KG1 (cell line): Measurements from ENCODE around the gene WDR72.
"Not testable (repeated sequence)": the region's sequence is repeated elsewhere in the genome, so short reads cannot be mapped to it uniquely, and the experiment has no call there.

Experiments used
- DNase-seq: peaks from one replicate; lab custom pipeline; 2025; lab: John Stamatoyannopoulos, UW

WDR72 gene

DNA sequence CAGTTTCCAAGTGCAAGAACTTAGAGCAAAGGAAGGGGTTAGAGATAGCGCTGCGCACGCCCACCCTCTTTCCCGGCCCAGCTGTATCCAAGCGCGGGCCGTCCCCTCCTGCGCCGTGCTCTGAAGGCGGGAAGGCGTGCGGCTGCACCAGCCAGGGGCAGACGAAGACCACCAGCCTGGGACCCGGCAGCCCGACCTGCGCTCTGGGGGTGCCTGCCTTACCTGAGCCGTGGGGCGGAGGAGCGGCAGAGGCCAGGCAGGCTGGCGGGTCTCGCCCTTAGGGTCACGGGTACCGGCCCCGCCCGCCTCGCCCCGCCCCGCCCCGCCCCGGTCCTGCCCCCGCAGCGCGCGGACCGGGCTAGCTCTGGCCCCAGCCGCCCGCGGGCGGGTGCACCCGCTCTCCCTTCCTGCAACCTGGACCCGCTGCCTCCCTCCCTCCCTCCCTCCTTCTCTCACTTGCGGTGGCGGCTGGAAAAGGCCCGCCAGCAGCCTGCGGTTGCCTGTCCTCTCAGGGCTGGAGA, at the start of gene WDR72:
Gene WDR72, minus strand, starts transcription at position 253 of the 521 bp plus-strand sequence. CDS start 26,514 bp downstream, outside the sequence.
- no peak for DNase-seq

DNA sequence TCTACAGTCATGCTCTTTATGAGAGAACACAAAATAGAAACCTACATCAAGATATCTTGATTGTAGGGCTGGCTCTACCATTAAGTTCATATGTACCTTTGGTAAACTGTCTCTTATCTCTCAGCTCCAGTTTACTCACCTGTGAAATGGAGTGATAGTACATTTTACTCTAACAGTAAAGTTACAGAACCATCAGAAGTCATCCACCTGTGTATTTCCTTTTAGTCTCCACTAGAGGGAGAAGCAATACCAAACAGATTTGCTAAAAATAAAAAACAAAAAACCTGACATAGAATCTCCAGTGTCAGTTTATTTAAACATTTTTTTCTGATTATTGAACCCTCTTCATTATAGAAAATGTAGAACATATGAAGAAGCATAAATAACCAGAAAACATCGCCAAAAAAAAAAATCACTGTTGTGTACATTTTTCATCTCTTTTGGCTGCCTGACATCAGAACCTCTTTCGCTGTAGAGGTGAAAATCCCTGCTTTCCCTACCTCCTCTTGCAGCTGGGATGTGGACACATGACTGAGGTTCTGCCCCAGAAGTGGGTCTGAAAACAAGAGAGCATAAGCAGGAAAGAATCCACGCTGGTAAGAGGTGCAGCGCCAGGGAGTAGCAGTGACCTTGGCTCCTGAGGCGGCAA, 48.7 kb upstream of the WDR72 start:
- no peak for DNase-seq

DNA sequence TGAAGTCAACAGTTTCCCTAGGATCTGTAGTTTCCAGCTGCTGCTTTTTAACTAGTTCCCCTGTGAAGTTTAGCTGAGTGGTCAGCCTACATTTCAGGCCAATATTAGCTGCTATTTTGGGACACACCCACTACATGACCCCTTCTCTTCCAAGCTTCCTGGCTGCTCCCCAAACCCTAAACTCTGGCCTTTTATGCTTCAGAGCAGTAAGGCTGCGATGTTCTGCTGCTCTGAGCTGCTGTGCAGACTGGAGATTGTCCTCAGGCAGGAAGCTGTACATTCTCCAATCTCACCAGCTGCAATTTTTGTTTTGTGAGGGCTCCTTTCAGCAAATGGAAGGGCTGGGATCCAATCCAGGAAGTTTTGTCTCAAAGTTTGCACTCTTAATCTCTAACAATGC, 48.0 kb upstream of the WDR72 start:
- no peak for DNase-seq

DNA sequence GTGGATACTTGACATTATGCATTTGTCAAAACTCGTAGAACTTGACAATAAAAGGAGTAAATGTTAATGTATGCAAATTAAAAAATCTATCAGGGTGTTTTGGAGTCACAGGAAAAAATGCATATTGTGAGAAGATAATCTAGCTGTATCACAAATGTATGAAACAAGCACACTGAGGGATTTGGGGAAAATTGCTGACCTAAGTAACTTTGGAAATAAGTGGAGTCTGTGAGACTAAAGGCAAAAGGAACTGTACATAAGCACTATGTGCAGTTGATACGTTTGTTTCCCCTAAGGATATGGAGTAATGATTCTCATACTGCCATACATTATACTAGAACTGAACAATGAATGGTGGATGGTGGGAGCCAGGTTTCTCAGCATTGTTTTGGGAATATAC, 43.2 kb upstream of the WDR72 start:
- no peak for DNase-seq

DNA sequence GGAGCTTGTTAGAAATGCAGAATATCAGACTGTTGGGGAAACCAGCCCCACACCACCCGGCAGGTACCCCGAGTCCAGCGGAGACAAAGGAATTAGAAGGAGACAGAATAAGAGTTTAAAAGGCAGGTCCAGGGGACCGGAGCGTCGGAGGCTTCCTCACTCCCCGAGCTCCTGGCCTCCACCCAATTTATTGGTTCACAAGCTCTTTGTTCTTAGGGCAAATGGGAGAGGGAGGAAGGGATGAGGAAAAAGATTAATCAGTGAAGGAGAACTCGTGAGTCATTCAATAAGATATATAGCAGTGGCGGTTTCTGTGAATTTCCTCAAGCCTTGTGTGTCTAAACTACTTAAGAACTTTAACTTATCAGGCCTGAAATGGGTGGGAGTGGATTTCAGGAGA, 32.1 kb upstream of the WDR72 start:
- DNase-seq = no peak

DNA sequence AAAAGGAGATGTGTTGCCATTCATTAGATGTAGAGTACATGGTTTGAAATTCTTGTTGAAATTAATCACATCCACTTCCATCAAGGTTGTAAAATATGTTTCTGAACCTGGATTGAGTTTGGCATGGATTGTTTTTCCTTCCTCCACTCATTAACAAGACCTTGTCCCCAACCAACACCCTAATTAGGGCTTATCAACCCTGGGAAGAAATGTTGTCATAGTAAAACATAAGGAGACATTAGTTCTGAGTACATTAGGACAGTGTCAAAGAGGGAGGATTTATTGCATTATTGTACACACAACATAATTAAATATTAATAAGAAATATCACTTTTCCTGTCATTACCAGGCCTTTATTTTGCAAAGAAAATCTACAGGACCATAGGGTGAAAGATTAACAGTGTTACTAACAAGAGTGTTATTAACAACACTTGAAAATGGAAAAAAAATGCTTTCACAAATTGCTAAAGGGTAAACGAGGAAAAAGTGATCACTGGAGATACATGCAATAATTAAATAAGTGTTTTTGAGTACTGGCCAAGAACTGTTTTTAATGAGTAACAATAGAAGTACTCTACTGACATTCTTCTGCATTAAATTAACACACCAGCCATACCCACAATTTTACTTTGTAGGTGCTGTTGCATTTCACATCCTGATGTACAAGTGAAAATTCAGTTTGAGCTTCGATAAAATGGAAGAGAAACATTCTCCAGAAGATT, 30.4 kb upstream of the WDR72 start:
- DNase-seq = no peak

DNA sequence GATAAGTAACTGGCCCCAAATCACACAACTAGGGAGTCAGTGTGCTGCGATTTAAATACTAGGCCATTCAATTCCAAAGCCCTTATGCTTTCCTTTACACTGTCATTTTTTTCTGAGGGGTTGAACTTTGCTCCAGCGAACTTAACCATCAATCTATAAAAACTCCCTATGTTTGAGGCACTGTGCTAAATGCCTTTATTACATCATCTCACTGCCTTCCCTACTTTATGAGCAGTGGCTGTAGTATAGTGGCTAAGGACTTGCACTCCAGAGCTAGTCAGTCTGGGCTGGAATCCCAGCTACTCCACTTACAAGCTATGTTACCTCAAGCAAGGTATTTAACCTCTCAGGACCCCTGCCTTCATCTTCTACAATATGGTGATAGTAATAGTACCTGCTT, 26.9 kb upstream of the WDR72 start:
- no peak for DNase-seq

DNA sequence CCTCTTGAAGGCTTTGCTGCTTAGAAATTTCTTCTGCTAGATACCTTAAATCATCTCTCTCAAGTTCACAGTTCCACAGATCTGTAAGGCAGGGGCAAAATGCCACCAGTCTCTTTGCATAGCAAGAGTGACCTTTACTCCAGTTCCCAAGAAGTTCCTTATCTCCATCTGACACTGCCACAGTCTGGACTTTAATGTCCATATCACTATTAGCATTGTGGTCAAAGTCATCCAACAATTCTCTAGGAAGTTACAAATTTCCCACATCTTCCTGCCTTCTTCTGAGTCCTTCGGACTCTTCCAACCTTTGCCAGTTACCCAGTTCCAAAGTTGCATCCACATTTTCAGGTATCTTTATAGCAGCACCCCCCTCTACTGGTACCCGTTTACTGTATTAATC, 25.8 kb upstream of the WDR72 start:
- DNase-seq = not testable (repeated sequence)

DNA sequence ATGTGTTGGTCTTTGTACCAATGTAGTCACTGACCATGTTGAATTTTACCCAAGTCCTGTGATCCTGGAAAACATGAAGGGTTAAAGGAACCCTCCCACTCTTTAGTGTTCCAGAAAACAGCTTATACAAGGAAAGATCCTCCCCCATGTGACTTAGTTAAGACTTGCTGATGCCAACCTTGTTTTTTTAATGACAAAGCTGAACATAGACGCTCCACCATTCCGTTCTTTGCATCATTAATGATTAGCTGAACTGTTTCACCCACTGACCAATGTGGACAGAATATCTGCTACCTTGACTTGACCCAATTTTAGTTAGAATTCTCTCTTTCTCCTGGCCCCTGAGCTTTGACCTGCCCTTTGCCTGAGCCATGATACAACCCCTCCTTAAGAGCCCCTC, 3.5 kb upstream of the WDR72 start:
- DNase-seq = no peak

DNA sequence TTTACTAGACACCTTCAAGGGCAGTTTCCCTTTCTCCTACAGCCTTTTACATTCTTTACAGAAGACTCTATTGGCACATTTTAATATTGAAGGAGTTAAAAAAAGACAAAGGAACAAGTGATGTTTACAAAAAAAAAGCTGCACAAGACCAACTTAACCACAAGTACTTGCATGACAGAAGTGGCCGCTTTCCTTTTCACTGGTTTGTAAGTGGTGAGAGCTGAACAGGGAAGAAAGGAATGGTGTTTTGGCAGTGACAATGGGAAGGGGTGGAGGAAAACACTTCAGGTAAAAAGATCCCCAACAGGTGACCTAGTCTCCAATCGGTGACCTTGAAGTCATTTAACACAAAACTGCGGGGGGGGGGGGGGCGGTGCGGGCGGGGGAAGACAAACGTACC, 1.1 kb downstream of the WDR72 start:
- no peak for DNase-seq

DNA sequence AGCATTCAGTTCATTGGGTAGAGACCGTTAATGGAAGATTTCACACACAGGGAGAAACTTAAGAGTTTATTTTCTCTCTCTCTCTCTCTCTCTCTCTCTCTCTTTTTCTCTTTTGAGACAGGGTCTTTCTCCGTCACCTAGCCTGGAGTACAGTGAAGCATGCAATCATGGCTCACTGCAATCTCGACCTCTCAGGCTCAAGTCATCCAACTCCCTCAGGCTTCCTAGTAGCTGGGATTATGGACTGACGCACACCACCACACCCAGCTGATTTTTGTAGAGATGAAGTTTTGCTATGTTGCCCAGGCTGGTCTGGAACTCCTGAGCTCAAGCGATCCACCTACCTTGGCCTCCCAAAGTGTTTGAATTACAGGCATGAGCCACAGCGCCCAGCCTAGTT, 1.6 kb downstream of the WDR72 start:
- DNase-seq = no peak

DNA sequence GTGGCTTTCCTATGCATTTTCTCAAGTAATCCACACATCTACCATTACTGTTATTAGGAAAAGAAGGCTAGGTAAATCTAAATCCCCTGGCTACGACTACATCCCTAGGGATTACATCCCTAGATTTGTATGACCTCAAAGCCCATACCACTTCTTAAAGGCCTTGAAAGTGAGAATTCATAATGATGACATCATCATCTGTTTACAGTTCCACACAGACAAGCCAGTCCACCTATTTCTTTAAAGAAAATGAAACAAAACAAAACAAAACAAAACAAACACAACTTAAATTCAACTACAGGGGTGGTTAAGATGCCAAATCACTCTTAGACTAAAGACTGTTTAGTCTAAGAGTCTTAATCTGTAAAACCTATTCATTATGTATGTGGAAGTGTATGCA, 5.7 kb downstream of the WDR72 start:
- no peak for DNase-seq

DNA sequence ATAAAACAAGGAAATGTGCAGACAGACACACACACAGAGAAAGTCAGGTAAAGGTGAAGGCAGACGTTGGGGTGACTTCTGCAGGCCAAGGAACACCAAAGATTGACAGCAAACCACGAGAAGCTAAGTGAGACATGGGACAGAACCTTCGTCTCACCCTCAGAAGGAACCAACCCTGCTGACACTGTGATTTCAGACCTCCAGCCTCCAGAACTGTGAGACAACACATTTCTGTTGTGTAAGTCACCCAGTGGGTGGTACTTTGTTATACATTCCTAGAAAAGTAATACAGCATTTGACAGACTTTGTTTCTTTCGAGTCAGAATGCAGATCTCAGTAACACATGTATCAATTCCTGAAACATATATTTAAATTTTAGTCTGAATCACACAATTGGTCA, 7.1 kb downstream of the WDR72 start:
- no peak for DNase-seq

DNA sequence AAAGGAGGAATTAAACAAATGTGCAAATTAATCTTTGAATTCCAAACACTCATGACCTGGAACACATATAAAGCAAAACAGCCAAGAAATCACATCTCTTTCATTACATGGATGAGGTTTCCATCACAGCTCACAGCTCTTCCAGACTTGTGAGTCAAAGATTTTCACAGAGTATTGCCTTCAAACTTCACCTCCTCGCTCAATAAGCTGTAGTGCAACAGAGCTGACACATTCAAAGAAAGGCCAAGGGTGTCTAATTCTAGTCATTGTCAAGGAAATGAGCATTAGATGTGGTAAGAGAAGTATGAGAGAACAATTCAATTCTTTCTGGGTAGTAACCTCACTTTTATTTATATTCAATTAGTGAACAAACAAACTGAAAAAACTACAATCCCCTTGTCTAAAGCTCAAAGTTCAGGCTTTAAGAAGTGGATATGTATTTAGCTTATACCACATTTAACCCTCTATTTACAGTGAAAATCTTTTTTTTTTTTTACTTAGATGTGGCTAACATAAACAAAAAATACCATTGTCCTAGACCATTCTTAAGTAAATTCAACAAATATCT, 11.9 kb downstream of the WDR72 start:
- DNase-seq = no peak

DNA sequence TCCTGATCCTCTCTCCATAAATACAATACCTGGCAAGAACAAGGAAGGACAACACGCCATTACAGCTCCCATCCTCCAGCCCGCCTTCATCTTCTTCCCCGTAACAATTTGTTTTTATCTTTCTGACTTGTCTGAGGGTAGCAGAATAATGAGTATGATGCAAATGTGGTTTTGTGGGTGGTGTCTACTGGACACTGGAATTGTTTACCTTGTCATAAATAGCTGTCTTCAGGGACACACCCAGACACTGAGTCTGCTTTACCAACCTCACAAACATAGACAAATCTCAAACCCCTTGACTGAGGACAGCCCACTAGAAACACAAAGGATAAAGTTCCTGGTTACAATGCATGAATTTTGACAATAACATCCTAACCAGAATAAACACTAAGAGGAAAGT, 13.4 kb downstream of the WDR72 start:
- DNase-seq = no peak

DNA sequence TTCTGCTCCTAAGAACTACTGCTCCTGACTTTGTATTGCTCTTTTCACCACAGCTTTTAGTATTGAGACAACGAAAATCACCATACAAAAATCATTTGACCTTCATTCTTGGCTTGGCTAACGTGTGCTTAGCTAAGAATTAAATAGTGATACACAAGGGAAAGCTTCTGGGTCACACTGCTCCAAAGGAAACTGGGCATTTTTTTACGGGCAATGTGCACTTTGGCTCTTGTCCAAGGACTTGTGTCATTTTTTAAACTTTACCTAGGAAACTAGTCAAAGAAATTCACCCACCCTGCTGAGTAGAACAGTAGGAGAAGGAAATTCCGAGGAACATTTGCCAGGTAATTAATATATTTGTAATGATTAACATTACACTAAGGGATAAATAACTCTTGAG, 19.8 kb downstream of the WDR72 start:
- no peak for DNase-seq

DNA sequence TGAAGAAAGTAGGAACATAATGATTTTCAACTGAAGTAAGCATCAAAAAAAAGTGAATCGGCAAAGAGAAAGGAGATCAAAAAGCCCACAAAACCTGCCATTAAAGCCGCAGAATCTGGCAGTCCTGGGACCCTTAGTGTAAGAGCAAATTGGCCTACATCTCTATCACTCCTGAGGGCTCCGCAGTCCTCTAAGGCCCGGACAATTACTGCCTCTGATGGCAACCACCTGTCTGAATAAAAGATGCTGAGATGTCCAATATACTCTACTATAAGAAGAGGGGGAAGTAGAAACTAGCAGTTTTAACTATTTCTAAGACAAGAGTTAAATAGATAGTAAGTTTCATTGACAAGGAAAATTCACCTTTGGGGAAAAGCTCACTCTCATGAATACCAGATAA, 20.3 kb downstream of the WDR72 start:
- no peak for DNase-seq

DNA sequence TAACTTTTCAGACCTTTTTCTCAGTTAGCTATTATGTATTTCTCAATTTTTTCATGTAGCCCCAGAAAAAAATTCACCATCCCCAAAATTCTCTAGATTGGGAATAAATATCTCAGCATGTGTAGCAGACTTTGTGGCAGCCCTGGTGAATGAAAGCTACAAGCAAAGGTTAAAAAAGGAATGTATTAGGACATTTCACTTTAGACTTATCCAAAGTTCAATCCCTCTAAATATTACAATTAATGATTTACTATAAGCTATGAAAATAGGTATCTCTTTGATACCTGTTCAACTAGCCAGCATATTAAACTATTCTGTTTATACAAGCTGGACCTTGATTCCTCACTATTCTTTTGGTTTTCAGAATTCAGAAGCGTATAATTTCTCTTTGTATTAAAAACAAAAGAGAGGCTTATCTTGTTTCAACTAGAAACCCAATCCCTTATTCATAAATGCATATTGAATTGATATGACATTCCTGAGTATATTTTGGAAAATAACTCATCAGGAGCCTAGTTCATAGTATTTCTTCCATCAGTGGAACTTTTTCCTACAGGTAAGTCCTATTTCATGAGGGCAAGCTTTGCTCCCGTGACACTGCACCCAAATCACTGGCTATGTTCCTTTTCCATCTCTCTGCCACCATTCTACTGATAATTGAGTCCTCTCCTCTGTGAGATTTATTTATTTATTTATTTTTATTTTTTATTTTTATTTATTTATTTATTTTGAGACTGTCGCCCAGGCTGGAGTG, 38.0 kb downstream of the WDR72 start:
- DNase-seq = no peak

DNA sequence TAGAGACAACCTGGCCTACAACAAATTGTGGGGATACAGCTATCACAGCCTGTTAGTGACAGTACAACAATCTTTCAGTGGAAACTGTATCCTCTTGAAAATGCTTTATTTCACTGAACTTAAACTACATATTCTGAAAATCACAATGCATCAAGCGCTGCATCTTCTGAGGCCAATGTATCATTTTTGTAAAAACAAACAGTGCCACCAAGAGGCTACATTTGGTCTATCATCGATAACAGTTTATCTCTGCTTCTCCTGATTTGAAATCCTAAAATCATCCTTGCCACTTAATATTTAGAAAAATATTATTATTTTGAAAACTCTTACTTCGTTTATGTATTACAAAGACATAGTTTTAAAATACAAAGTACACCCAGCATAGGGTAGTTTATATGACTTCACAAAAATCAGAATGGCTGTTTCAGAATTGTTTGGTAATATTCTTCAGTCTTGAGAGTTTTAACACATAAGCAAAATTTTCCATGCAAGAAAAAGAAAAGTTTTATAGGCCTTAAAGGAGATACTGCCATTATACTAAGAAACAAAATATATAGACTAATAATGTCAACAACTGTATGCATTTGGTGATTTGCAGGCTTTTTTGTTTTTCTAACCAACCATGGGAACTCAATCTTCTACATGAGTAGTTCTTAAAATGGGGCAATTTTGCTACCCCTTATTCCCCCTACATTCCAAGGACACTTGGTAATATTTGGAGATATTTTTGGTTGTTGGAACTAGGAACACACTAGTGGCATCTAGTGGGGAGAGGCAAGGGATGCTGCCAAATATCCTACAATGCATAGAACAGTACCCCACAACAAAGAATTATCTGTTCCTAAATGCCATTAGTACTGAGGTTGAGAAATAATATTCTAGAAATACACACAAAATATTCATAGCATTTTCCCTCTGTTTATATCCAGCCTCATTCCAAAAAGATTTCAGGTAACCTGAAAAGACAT, 42.3 kb downstream of the WDR72 start:
- DNase-seq = no peak

DNA sequence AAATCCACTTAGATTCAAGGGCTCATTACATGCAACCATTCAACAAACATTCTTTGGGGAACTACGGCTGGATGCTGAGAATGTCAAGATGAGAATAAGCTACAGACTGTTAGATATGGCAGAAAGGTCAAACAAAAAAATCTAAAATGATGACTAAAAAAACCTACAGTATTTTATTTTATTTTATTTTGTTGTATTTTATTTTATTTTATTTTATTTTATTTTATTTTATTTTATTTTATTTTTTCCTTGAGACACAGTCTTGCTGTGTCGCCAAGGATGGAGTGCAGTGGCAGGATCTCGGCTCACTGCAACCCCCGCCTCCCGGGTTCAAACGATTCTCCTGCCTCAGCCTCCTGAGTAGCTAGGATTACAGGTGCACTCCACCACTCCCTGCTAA, 46.2 kb downstream of the WDR72 start:
- no peak for DNase-seq

DNA sequence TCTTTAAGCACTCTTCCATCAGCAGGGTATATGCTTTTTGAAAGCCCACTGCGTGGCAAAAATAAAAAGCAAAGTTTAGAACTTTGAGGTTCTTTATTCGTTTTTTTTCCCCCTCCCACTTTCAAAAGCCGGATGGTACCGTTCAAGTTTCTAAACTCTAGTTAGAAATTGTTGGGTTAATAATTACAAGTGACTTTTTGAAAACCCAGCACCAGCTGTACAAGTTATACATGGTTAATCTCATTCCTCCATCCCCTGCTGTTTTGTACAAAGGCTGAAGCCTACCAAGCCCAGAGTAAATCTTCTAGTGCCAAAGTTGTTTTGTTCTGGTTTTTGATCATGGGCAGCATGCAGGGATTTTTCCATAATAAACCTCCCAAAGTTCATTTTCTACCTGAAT, 48.6 kb downstream of the WDR72 start:
- DNase-seq = no peak

DNA sequence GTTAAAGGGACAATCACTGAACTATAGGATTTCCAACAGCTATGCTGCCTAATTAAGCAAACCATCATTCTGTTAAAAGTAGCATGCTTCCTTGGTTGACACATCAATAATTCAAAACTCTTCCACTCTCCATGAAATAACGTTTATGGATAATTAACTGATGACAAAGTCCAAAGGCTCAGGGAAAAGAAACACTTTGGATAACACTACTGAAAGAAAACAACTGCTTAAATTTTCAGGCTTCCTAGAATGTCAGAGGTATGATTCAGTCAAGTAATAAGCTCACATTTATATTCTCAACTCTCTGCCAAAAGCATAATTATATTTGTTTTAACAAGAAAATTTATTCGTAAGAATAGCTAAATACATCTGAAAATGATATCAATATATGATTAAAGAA, 49.6 kb downstream of the WDR72 start:
- no peak for DNase-seq
